OCI-LY1 (cell line): ENCODE results near the gene CCDC60.

Source experiments
- H2AFZ ChIP-seq: fragments of 200-600 bp; sonication (generic), shearing (Covaris generic); 2 replicates; pipeline ENCODE4 v1.6.0; 2014; ENCODE audit warnings: antibody characterized with exemption, mild to moderate bottlenecking, low read length
- H3F3A ChIP-seq: fragments of 200-600 bp; sonication (generic), shearing (Covaris generic); 2 replicates; pipeline ENCODE4 v1.6.0; 2014; ENCODE audit warnings: mild to moderate bottlenecking, antibody characterized with exemption, low read length, moderate library complexity; ENCODE audit not compliant: insufficient read depth
- H3K27ac ChIP-seq: fragments of 200-600 bp; sonication (generic); 2 replicates; pipeline ENCODE4 v1.5.1; 2014; ENCODE audit warnings: low read length, mixed run types, mild to moderate bottlenecking, low read depth; ENCODE audit not compliant: poor library complexity, severe bottlenecking
- H3K27me3 ChIP-seq: fragments of 200-600 bp; sonication (generic); 2 replicates; pipeline ENCODE4 v1.6.0; 2014; ENCODE audit warnings: antibody characterized with exemption, mild to moderate bottlenecking, low read length, moderate library complexity; ENCODE audit not compliant: insufficient read depth
- H3K36me3 ChIP-seq: fragments of 200-600 bp; sonication (generic); 2 replicates; pipeline ENCODE4 v1.6.1; 2014; ENCODE audit warnings: mild to moderate bottlenecking, antibody characterized with exemption, low read length, moderate library complexity, mixed read lengths; ENCODE audit not compliant: insufficient read depth
- H3K4me1 ChIP-seq: fragments of 200-600 bp; sonication (generic); 2 replicates; pipeline ENCODE4 v1.5.1; 2014; ENCODE audit warnings: mild to moderate bottlenecking, low read length, moderate library complexity; ENCODE audit not compliant: insufficient read depth, severe bottlenecking
- H3K4me2 ChIP-seq: fragments of 200-600 bp; sonication (generic), shearing (Covaris generic); 2 replicates; pipeline ENCODE4 v1.6.1; 2014; ENCODE audit warnings: low read length
- H3K4me3 ChIP-seq: fragments of 200-600 bp; sonication (generic); 2 replicates; pipeline ENCODE4 v1.5.1; 2014; ENCODE audit warnings: low read length, low read depth, mild to moderate bottlenecking, mixed read lengths; ENCODE audit not compliant: poor library complexity, severe bottlenecking
- H3K79me2 ChIP-seq: fragments of 200-600 bp; shearing (Covaris generic); 2 replicates; pipeline ENCODE4 v1.6.1; 2016; ENCODE audit warnings: mixed run types, low read length, mixed read lengths; ENCODE audit not compliant: insufficient read depth
- H3K9ac ChIP-seq: fragments of 200-600 bp; sonication (generic), shearing (Covaris generic); 2 replicates; pipeline ENCODE4 v1.6.1; 2014; ENCODE audit warnings: mild to moderate bottlenecking, low read length, mixed read lengths
- H3K9me2 ChIP-seq: fragments of 200-600 bp; sonication (generic), shearing (Covaris generic); 2 replicates; pipeline ENCODE4 v1.6.1; 2014; ENCODE audit warnings: low read depth, mild to moderate bottlenecking, low read length, mixed read lengths
- H3K9me3 ChIP-seq: fragments of 200-600 bp; shearing (Covaris generic); 2 replicates; pipeline ENCODE4 v1.6.1; 2014; ENCODE audit warnings: low read length, mixed read lengths
- H4K20me1 ChIP-seq: fragments of 200-600 bp; sonication (generic), shearing (Covaris generic); 2 replicates; pipeline ENCODE4 v1.6.0; 2016; ENCODE audit warnings: mild to moderate bottlenecking, low read length; ENCODE audit not compliant: insufficient read depth
- EZH2 ChIP-seq: fragments of 200-600 bp; sonication (generic), shearing (Covaris generic); IDR thresholded peaks from 2 replicates; pipeline ENCODE4 v1.8.0; 2017; ENCODE audit warnings: borderline replicate concordance, mixed run types, mild to moderate bottlenecking, antibody characterized with exemption, low read length, moderate library complexity, mixed read lengths
- TF ChIP-seq, protein P1 (sequence below): fragments of 200-600 bp; sonication (generic), shearing (Covaris generic); IDR thresholded peaks from 2 replicates; pipeline ENCODE4 v1.5.1; 2017; ENCODE audit warnings: mild to moderate bottlenecking, antibody characterized with exemption, low read length, moderate library complexity, mixed read lengths

Gene CCDC60

GRCh38 chr12:119417440-119417839, 82.9 kb downstream of the CCDC60 start:
- H3K9me3 ChIP-seq: no peaks in the 10 kb centered on the region
- H3K4me3 ChIP-seq: no peak overlapping the region
- H3K36me3 ChIP-seq: no peaks in the 10 kb centered on the region
- H3K27ac ChIP-seq: no peak overlapping the region
- no peaks in the 10 kb centered on the region for H3K27me3 ChIP-seq
- H3K9ac ChIP-seq: no peak overlapping the region
- H3K4me1 ChIP-seq: no peaks in the 10 kb centered on the region
- no peaks in the 10 kb centered on the region for H4K20me1 ChIP-seq
- no peaks in the 10 kb centered on the region for H3K79me2 ChIP-seq
- no peaks in the 10 kb centered on the region for H3K9me2 ChIP-seq
- no peaks in the 10 kb centered on the region for H3F3A ChIP-seq
- H2AFZ ChIP-seq: no peak overlapping the region
- no peak for TF ChIP-seq EZH2
- TF ChIP-seq, protein P1, sequence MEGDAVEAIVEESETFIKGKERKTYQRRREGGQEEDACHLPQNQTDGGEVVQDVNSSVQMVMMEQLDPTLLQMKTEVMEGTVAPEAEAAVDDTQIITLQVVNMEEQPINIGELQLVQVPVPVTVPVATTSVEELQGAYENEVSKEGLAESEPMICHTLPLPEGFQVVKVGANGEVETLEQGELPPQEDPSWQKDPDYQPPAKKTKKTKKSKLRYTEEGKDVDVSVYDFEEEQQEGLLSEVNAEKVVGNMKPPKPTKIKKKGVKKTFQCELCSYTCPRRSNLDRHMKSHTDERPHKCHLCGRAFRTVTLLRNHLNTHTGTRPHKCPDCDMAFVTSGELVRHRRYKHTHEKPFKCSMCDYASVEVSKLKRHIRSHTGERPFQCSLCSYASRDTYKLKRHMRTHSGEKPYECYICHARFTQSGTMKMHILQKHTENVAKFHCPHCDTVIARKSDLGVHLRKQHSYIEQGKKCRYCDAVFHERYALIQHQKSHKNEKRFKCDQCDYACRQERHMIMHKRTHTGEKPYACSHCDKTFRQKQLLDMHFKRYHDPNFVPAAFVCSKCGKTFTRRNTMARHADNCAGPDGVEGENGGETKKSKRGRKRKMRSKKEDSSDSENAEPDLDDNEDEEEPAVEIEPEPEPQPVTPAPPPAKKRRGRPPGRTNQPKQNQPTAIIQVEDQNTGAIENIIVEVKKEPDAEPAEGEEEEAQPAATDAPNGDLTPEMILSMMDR: no peak
- no peak overlapping the region for H3K4me2 ChIP-seq

DNA sequence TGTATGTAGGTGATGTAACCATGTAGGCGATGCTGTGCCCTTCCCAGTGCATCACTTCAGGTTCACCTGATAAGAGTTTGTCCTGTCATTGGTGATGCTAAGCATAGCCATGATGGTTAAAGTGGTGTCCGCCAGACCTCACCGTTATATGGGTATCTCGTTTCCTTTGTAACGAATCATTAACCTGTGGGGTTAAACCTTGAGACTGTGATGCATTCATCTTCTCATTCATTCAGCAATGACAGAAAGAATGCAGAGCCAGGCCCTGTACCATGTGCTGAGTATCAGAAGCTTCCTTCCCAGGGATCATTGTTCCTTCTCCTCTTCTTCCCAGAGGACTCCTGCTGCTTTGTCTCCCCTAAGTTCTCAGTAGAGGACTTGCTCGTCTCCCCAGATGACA, 84.9 kb downstream of the CCDC60 start:
- H3K9ac ChIP-seq: no peak overlapping the region
- H3K9me2 ChIP-seq: no peaks in the 10 kb centered on the region
- no peak overlapping the region for H3K4me3 ChIP-seq
- no peaks in the 10 kb centered on the region for H3K79me2 ChIP-seq
- no peaks in the 10 kb centered on the region for H3K36me3 ChIP-seq
- H3K9me3 ChIP-seq: no peaks in the 10 kb centered on the region
- H4K20me1 ChIP-seq: no peaks in the 10 kb centered on the region
- no peaks in the 10 kb centered on the region for H3K27me3 ChIP-seq
- no peak overlapping the region for H2AFZ ChIP-seq
- H3F3A ChIP-seq: no peaks in the 10 kb centered on the region
- TF ChIP-seq, protein P1: no peak
- TF ChIP-seq EZH2: no peak
- no peaks in the 10 kb centered on the region for H3K4me1 ChIP-seq
- H3K4me2 ChIP-seq: no peak overlapping the region
- H3K27ac ChIP-seq: no peak overlapping the region

- Histone ChIP-seq H3F3A (no peaks in the 10 kb centered on the region), H3K27me3 (no peaks in the 10 kb centered on the region), H3K4me1 (no peaks in the 10 kb centered on the region), H2AFZ (no peak overlapping the region), H3K4me3 (no peak overlapping the region), H3K9me2 (no peaks in the 10 kb centered on the region), H3K9ac (no peak overlapping the region), H3K36me3 (no peaks in the 10 kb centered on the region), H4K20me1 (no peaks in the 10 kb centered on the region), H3K79me2 (no peaks in the 10 kb centered on the region), H3K9me3 (no peaks in the 10 kb centered on the region), H3K27ac (no peak overlapping the region), H3K4me2 (no peak overlapping the region)
- TF ChIP-seq, protein P1: no peak
- no peak for TF ChIP-seq EZH2
These were observed 88.8 kb downstream of the CCDC60 start for GRCh38 chr12:119423285-119423684.
